Epidermal melanocyte (primary cell): ENCODE measurements around the gene RAB37.

ENCODE experiments used
- DNase-seq: peaks from one replicate; pipeline ENCODE4 v3.0.0; 2011; ENCODE audit warnings: low spot score; ENCODE audit not compliant: insufficient read length

RAB37 gene

DNA sequence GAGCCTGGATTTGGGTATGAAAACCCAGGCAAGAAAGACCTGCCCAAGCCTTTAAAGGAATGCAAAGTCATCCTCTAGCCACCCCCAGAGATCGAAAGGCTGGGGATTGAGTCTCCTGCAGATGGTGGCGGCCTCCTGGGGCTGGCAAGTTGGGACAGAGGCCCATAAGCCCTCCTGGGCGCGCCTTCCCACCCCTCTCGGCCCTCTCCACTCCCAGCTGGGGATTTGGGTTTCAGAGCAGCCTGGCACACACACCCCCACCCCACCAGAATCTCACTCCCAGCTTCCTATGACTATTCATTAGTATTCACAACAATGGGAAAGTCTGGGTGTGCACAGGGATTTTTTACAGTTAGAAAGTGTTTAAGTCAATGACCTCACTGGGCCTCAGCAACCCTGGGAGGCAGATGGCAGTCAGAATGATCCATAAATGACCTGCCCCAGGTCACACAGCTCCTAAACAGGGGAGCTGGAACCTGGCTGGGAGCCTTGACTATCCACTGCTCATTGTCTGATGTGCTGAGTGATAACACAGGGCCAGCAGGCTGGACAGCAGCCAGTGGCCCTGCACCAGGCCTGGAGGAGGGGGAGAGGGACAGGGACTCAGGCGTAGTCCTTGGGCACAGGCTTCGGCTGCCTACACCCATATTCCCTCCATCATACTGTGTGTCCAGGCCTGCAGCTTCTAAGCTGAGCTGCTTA is 23.5 kb downstream of the RAB37 start:
- DNase-seq: no peak

- DNase-seq: no peak
Measured at GRCh38 chr17:74761419-74761818, 24.4 kb downstream of the RAB37 start.

DNA sequence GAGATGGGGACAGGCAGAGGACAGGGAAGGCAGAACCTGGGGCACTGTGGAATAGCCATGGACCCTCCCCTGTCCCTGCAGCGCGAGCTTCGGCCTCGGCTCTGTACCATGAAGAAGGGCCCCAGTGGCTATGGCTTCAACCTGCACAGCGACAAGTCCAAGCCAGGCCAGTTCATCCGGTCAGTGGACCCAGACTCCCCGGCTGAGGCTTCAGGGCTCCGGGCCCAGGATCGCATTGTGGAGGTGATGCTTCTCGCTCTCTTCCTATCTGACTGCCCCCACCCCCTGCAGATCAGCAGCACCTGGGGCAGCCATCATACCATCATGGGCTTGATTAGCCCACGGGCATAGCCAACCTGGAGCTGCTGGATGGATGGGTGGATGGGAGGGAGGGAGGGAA is 24.9 kb downstream of the RAB37 start:
- DNase-seq: no peak

GRCh38 chr17:74763565-74764387 is 26.7 kb downstream of the RAB37 start:
- no peak for DNase-seq

GRCh38 chr17:74764751-74765286 is 27.8 kb downstream of the RAB37 start:
- DNase-seq: no peak

- no peak for DNase-seq
Measured at GRCh38 chr17:74766413-74766812, 29.4 kb downstream of the RAB37 start.

- DNase-seq: no peak
Measured at GRCh38 chr17:74767111-74767516, 30.1 kb downstream of the RAB37 start.

DNA sequence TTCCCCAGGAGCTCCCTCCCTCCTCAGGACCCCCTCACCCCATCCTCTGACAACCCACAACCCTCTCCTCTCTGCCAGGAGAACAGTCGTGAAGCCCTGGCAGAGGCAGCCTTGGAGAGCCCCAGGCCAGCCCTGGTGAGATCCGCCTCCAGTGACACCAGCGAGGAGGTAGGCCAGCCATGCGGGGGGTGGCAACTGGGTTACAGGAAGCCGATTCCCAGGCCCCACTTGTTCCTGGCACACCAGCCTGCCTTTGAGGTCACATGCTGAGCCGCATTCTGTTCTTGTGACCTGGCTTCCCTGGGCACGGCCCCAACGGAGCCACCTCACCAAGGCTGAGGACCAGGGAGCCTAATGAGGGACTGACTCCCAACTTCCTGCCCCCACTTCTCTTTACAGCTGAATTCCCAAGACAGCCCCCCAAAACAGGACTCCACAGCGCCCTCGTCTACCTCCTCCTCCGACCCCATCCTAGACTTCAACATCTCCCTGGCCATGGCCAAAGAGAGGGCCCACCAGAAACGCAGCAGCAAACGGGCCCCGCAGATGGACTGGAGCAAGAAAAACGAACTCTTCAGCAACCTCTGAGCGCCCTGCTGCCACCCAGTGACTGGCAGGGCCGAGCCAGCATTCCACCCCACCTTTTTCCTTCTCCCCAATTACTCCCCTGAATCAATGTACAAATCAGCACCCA is 31.2 kb downstream of the RAB37 start:
- DNase-seq: no peak

DNA sequence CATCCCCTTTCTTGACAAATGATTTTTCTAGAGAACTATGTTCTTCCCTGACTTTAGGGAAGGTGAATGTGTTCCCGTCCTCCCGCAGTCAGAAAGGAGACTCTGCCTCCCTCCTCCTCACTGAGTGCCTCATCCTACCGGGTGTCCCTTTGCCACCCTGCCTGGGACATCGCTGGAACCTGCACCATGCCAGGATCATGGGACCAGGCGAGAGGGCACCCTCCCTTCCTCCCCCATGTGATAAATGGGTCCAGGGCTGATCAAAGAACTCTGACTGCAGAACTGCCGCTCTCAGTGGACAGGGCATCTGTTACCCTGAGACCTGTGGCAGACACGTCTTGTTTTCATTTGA is 31.7 kb downstream of the RAB37 start:
- DNase-seq: no peak

DNA sequence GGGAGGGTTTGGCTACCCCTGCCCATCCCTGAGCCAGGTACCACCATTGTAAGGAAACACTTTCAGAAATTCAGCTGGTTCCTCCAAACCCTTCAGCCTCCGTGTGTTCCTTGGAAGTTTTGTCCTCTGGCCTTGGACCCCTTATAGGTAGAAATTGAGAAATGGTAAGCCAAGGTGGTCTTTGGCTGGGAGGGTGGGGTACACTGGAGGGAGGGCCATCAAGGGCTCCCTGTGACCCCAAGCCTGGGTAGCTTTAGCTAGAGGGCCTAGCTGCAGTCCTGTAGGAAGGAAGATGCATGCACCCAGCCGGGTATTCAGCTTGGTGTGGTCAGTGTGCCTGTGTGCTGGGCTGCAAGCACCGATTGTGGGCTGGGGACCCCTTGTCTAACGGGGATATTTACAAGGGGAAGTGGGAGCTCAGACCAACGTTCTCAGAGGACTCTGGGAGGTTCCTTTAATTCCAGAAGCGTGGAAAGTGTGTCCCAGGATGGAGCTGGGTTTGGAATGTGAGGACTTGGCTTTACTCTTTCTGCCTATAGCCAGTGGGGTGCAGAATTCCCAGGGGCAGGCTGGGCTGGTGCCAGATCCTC is 32.3 kb downstream of the RAB37 start:
- no peak for DNase-seq

- DNase-seq: no peak
Measured at GRCh38 chr17:74769856-74770497, 32.9 kb downstream of the RAB37 start.

DNA sequence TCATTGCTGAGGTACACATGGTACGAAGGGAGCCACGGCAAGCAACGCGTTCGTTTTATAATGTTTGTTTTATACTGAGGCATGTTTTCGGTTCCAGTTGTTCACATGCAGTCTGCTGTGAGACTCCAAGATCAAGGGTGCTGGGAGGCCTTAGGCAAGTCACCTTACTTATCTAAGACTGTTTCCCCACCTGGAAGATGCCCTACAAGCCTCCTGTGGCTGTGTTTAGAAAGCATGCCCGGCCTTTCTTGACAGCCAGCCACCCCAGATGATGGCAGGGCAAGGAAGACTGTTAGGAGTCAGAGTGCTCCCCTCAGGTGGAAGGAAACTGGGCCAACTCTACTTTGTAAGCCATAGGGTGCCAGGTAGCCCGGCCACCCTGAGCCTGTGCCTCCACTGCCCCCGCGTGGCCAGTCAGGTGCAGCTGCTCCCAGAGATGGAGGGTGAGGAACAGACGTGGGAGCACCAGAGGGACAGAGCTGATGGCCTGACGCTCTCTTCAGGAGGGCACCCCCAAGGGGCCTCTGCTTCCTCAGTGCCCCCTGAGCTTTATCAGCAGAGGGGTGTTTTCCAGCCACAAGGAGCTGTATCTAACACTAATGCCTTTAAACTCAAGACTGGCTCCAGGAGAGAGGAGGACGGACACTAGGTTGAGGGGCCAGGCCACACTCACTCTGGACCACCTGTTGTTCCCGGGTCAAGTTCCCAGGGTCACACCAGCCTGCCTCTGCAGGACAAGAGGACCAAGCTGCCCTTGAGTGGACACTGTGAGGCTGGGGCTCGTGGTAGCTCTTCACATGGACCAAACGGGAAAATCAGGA is 33.7 kb downstream of the RAB37 start:
- no peak for DNase-seq

DNA sequence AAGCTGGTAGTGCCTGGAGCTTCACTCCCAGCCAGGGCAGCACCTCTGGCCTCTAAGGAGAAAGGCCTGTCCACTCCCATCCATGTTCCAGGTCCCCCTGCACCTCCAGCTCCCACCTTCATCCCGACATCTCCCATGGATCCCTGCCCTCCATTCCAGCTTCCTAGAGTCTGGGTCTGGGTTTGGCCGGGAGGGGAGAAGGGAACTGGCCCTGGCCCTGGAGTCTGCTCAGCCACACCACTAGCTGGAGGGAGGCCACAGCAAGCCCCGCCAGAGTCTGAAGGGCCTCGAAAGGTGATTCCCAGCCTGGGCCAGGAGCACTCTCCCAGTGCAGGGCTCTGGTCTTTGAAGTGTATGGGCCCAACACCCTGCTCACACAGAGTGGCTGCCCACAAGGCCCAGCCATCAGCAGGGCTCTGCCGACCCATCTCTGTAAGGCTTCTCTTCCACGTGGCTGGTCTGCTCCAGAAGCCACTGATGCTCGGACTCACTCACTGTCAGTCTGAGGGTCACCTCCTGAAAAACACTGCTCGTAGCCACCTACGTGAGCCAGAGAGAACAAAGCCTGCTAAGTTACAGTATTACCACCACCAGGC is 34.4 kb downstream of the RAB37 start:
- DNase-seq: no peak

GRCh38 chr17:74772053-74772452 is 35.0 kb downstream of the RAB37 start:
- no peak for DNase-seq

DNA sequence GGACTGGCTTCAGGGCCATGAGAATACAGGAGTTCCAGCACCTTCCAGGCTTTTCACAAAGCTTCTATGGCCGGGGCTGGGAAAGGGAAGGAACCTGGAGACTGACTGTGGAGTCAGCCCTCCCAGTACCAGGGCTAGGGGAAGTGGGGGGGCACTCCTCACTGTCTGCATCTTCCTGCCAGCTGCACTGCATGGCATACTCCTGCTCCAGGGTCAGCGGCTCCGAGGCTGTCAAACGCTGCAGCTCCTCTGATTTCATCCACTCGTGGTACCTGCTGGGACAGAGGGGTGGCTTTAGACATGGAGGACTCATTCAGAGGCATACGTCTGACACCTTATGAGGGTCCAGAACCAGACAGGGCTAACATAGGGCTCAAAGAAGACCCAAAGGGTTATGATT is 36.4 kb downstream of the RAB37 start:
- no peak for DNase-seq

DNA sequence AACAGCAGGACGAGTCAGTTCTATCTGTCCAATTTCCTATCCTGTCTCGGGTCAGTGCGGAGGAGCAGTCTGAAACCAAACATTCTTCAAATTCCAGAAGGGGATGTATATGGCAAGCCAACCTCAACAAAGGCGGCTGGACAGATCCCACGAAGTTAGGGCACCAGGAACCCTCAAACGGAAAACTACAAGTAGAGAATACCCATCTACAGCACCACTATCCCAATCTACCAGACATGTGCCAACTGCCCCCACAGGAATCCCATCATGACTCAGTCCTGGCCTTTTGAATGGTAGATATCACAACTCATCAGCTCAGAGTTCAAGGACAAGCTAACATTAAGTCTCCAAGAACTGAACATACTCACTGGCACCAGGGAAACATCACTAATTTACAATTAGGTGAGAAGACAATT is 36.8 kb downstream of the RAB37 start:
- no peak for DNase-seq

DNA sequence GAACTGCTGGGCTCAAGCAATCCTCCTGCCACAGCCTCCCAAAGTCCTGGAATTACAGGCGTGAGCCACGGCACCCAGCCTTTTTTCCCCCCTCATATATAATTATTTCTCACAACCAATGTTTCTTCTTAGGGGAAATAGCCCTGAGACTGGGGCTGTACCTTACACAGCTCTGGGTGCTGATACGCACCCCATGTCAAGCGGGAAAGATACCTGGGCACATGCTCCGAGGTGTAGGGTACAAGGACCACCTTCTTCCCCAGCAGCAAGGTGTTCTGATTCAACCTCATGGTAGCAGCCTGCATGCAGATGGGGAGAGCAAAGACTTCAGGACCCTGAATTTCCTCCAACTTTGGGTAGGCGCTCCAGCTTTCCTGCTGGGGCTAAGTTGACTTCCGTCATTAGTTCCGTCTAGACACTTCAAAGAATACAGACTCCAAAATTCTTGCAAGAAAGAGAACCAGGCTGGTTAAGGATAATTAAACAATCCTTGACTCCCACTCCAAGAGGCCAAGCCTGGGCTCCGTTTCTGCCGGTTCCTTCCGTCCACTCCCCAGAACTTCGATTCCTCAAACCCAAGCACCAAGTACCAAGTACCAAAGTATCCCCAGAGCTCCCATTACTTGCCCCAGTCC is 38.5 kb downstream of the RAB37 start:
- DNase-seq: no peak

DNA sequence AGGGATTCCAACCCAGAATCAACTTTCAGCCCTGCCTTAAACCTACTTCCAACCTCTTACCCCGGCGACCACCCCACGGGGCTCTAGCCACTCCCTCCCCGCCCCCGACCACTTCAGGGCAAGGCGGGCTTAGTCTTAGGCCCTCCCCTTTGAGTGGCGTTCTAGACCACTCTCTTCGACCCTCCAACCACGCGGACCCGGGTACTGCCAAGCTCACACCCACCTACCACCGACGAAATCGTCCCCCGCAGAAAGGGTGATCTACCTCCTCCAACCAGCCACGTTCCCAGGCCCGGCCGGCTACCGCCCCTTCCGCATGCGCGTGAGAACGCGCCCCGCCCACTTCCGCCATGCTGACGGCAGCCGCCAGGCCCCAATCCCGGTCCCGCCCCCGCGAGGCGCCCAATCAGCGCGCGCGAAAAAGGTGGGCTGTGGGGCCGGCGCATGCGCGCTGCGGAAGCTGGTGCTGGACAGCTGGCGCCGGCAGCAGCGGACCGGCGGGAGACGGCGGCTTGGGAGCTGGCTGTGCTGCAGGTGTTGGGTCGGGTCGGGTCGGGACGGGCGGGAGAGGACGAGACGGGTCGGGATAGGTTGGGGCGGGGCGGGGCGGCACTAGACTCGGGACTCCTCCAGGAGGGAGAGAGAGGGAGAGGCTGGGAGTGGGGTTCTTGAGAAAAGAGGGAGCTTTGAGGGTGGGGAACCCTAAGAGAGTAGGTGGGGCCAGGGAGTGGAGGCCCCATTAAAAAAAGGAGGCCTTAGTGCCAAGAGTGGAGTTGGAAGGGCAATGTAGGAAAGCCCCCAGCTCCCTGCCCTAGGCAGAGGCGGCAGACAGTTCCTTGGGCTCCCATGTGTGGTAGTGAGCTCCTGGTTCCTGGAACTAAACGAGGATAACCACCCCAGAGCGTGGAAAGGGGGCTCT is 39.2 kb downstream of the RAB37 start, which contains the start of gene NAT9:
Gene NAT9 (minus strand): TSS at position 302 of the 919 bp plus-strand sequence. CDS start 647 bp downstream, outside the sequence.
- peak; percentile 98 for DNase-seq
